ENCODE data around the gene FZR1.

FZR1 gene

GRCh38 chr19:3459089-3459881 is 46.8 kb upstream of the FZR1 start:
- no CpG with 5 or more reads among the region's 26 CpGs for WGBS (ENCODE audit: extremely low coverage, insufficient coverage, insufficient read length)
- no peak overlapping the region for H3K9ac ChIP-seq (ENCODE audit: low read length)

GRCh38 chr19:3459965-3460582 is 46.0 kb upstream of the FZR1 start:
- H3K14ac ChIP-seq (ENCODE audit: low read length): no peak overlapping the region
- no peak overlapping the region for H2AFZ ChIP-seq (ENCODE audit: insufficient read depth, low read length, poor library complexity)
- H3K4me2 ChIP-seq (ENCODE audit: low read length): no peak overlapping the region
- no peak overlapping the region for H2BK120ac ChIP-seq (ENCODE audit: insufficient read depth, low read length, poor library complexity)
- no peaks in the 10 kb centered on the region for H3K36me3 ChIP-seq (ENCODE audit: control insufficient read depth in 1 of 2, insufficient read depth in 2 of 2, low read length in 2 of 2)
- no peaks in the 10 kb centered on the region for H3K79me1 ChIP-seq (ENCODE audit: low read length)
- no peak overlapping the region for H3K23ac ChIP-seq (ENCODE audit: low read length)
- H3K18ac ChIP-seq (ENCODE audit: low read length): no peak overlapping the region
- no peak overlapping the region for H3K27ac ChIP-seq (ENCODE audit: low read depth, low read length)
- H2BK12ac ChIP-seq (ENCODE audit: low read length): no peak overlapping the region
- no peak for DNase-seq
- no peak overlapping the region for H3K4ac ChIP-seq (ENCODE audit: low read depth, low read length)
- H3K4me1 ChIP-seq (ENCODE audit: control insufficient read depth in 1 of 2, insufficient read depth in 2 of 2, low read length in 2 of 2): peaks cover 0 to 2% of the 10 kb centered on the region in 2 experiments
- no peak overlapping the region for H2BK5ac ChIP-seq (ENCODE audit: low read depth, low read length, poor library complexity)
- no peak overlapping the region for H3K9ac ChIP-seq (ENCODE audit: low read length)
- no peak overlapping the region for H4K91ac ChIP-seq (ENCODE audit: low read depth, low read length)
- H3K79me2 ChIP-seq (ENCODE audit: control insufficient read depth, insufficient read depth, low read length, poor library complexity): no peaks in the 10 kb centered on the region
- H3K4me3 ChIP-seq (ENCODE audit: low read depth, low read length): no peak overlapping the region
- H4K12ac ChIP-seq (ENCODE audit: low read depth, low read length): no peak overlapping the region
- no CpG with 5 or more reads among the region's 15 CpGs for WGBS (ENCODE audit: extremely low coverage, insufficient coverage, insufficient read length)
- H3K9me3 ChIP-seq (ENCODE audit: insufficient read depth, low read depth, low read length): peaks cover 3% of the 10 kb centered on the region
- peaks cover 26% of the 10 kb centered on the region for H3K27me3 ChIP-seq (ENCODE audit: insufficient read depth, low read length)
- H4K8ac ChIP-seq (ENCODE audit: low read depth, low read length): no peak overlapping the region
- H2AK5ac ChIP-seq (ENCODE audit: low read length): no peak overlapping the region

More at GRCh38 chr19:3459089-3459881, 46.8 kb upstream of the FZR1 start:
- Histone ChIP-seq H2AFZ (ENCODE audit: insufficient read depth, low read length, poor library complexity) (no peak overlapping the region), H2AK5ac (ENCODE audit: low read length) (no peak overlapping the region), H4K91ac (ENCODE audit: low read depth, low read length) (no peak overlapping the region), H3K4me2 (ENCODE audit: low read length) (no peak overlapping the region), H2BK5ac (ENCODE audit: low read depth, low read length, poor library complexity) (no peak overlapping the region), H3K27me3 (ENCODE audit: insufficient read depth, low read length) (peaks cover 23% of the 10 kb centered on the region), H3K4me3 (ENCODE audit: low read depth, low read length) (no peak overlapping the region), H2BK12ac (ENCODE audit: low read length) (no peak overlapping the region), H3K79me1 (ENCODE audit: low read length) (no peaks in the 10 kb centered on the region), H4K12ac (ENCODE audit: low read depth, low read length) (no peak overlapping the region), H3K23ac (ENCODE audit: low read length) (no peak overlapping the region), H3K9me3 (ENCODE audit: insufficient read depth, low read depth, low read length) (peaks cover 3% of the 10 kb centered on the region), H3K79me2 (ENCODE audit: control insufficient read depth, insufficient read depth, low read length, poor library complexity) (no peaks in the 10 kb centered on the region), H3K36me3 (ENCODE audit: control insufficient read depth in 1 of 2, insufficient read depth in 2 of 2, low read length in 2 of 2) (no peaks in the 10 kb centered on the region), H4K8ac (ENCODE audit: low read depth, low read length) (no peak overlapping the region), H3K4me1 (ENCODE audit: control insufficient read depth in 1 of 2, insufficient read depth in 2 of 2, low read length in 2 of 2) (peaks cover 2% of the 10 kb centered on the region in 2 experiments), H2BK120ac (ENCODE audit: insufficient read depth, low read length, poor library complexity) (no peak overlapping the region), H3K27ac (ENCODE audit: low read depth, low read length) (no peak overlapping the region), H3K18ac (ENCODE audit: low read length) (no peak overlapping the region), H3K14ac (ENCODE audit: low read length) (no peak overlapping the region), H3K4ac (ENCODE audit: low read depth, low read length) (no peak overlapping the region)
- peak in 1 of 2 donors; percentile 49 for DNase-seq

GRCh38 chr19:3462991-3463713 is 43.0 kb upstream of the FZR1 start:
- H4K12ac ChIP-seq (ENCODE audit: low read depth, low read length): no peak overlapping the region
- H3K9me3 ChIP-seq (ENCODE audit: insufficient read depth, low read depth, low read length): peaks cover 7% of the 10 kb centered on the region
- H4K8ac ChIP-seq (ENCODE audit: low read depth, low read length): no peak overlapping the region
- H4K91ac ChIP-seq (ENCODE audit: low read depth, low read length): no peak overlapping the region
- no peak overlapping the region for H3K23ac ChIP-seq (ENCODE audit: low read length)
- H3K27ac ChIP-seq (ENCODE audit: low read depth, low read length): no peak overlapping the region
- no peak overlapping the region for H2BK5ac ChIP-seq (ENCODE audit: low read depth, low read length, poor library complexity)
- H3K79me1 ChIP-seq (ENCODE audit: low read length): no peaks in the 10 kb centered on the region
- peaks cover 32% of the 10 kb centered on the region for H3K27me3 ChIP-seq (ENCODE audit: insufficient read depth, low read length)
- H2BK120ac ChIP-seq (ENCODE audit: insufficient read depth, low read length, poor library complexity): no peak overlapping the region
- DNase-seq: no peak
- no peak overlapping the region for H3K14ac ChIP-seq (ENCODE audit: low read length)
- H3K9ac ChIP-seq (ENCODE audit: low read length): no peak overlapping the region
- H3K79me2 ChIP-seq (ENCODE audit: control insufficient read depth, insufficient read depth, low read length, poor library complexity): no peaks in the 10 kb centered on the region
- H3K18ac ChIP-seq (ENCODE audit: low read length): no peak overlapping the region
- H2AFZ ChIP-seq (ENCODE audit: insufficient read depth, low read length, poor library complexity): no peak overlapping the region
- H3K4ac ChIP-seq (ENCODE audit: low read depth, low read length): no peak overlapping the region
- WGBS (ENCODE audit: extremely low coverage, insufficient coverage, insufficient read length): no CpG with 5 or more reads among the region's 58 CpGs
- H2AK5ac ChIP-seq (ENCODE audit: low read length): no peak overlapping the region
- no peak overlapping the region for H3K4me2 ChIP-seq (ENCODE audit: low read length)
- no peaks in the 10 kb centered on the region for H3K36me3 ChIP-seq (ENCODE audit: control insufficient read depth in 1 of 2, insufficient read depth in 2 of 2, low read length in 2 of 2)
- H2BK12ac ChIP-seq (ENCODE audit: low read length): no peak overlapping the region
- no peak overlapping the region for H3K4me3 ChIP-seq (ENCODE audit: low read depth, low read length)
- H3K4me1 ChIP-seq (ENCODE audit: control insufficient read depth in 1 of 2, insufficient read depth in 2 of 2, low read length in 2 of 2): peaks cover 0 to 2% of the 10 kb centered on the region in 2 experiments

GRCh38 chr19:3463714-3464586 is 42.2 kb upstream of the FZR1 start:
- no peaks in the 10 kb centered on the region for H3K79me1 ChIP-seq (ENCODE audit: low read length)
- H3K27ac ChIP-seq (ENCODE audit: low read depth, low read length): no peak overlapping the region
- no peak overlapping the region for H3K4me2 ChIP-seq (ENCODE audit: low read length)
- H3K4ac ChIP-seq (ENCODE audit: low read depth, low read length): no peak overlapping the region
- no peak for DNase-seq
- H4K91ac ChIP-seq (ENCODE audit: low read depth, low read length): no peak overlapping the region
- no peak overlapping the region for H3K4me3 ChIP-seq (ENCODE audit: low read depth, low read length)
- H4K12ac ChIP-seq (ENCODE audit: low read depth, low read length): no peak overlapping the region
- H3K4me1 ChIP-seq (ENCODE audit: control insufficient read depth in 1 of 2, insufficient read depth in 2 of 2, low read length in 2 of 2): peaks cover 0 to 2% of the 10 kb centered on the region in 2 experiments
- no peak overlapping the region for H2AK5ac ChIP-seq (ENCODE audit: low read length)
- H2BK12ac ChIP-seq (ENCODE audit: low read length): no peak overlapping the region
- no peak overlapping the region for H2AFZ ChIP-seq (ENCODE audit: insufficient read depth, low read length, poor library complexity)
- H3K36me3 ChIP-seq (ENCODE audit: control insufficient read depth in 1 of 2, insufficient read depth in 2 of 2, low read length in 2 of 2): no peaks in the 10 kb centered on the region
- no peak overlapping the region for H3K9ac ChIP-seq (ENCODE audit: low read length)
- H4K8ac ChIP-seq (ENCODE audit: low read depth, low read length): no peak overlapping the region
- no CpG with 5 or more reads among the region's 57 CpGs for WGBS (ENCODE audit: extremely low coverage, insufficient coverage, insufficient read length)
- no peak overlapping the region for H3K18ac ChIP-seq (ENCODE audit: low read length)
- H3K27me3 ChIP-seq (ENCODE audit: insufficient read depth, low read length): peaks cover 32% of the 10 kb centered on the region
- no peak overlapping the region for H3K14ac ChIP-seq (ENCODE audit: low read length)
- no peaks in the 10 kb centered on the region for H3K79me2 ChIP-seq (ENCODE audit: control insufficient read depth, insufficient read depth, low read length, poor library complexity)
- H2BK120ac ChIP-seq (ENCODE audit: insufficient read depth, low read length, poor library complexity): no peak overlapping the region
- H2BK5ac ChIP-seq (ENCODE audit: low read depth, low read length, poor library complexity): no peak overlapping the region
- H3K23ac ChIP-seq (ENCODE audit: low read length): no peak overlapping the region
- H3K9me3 ChIP-seq (ENCODE audit: insufficient read depth, low read depth, low read length): peaks cover 9% of the 10 kb centered on the region
